ES-I3 (cell line): ENCODE measurements around the gene MVD.

ENCODE experiments used
- H3K36me3 ChIP-seq: 2 replicates; pipeline ENCODE4 v1.6.1; 2013; ENCODE audit warnings: mild to moderate bottlenecking, low read length, control low read depth, moderate library complexity; ENCODE audit not compliant: insufficient read depth
- H3K4me1 ChIP-seq: 2 replicates; pipeline ENCODE4 v1.6.1; 2013; ENCODE audit warnings: mild to moderate bottlenecking, control low read depth, low read length; ENCODE audit not compliant: insufficient read depth
- H3K9ac ChIP-seq: 2 replicates; pipeline ENCODE4 v1.6.1; 2013; ENCODE audit warnings: low read depth, mild to moderate bottlenecking, low read length, moderate library complexity
- H3K9me3 ChIP-seq: 2 replicates; pipeline ENCODE4 v1.6.1; 2013; ENCODE audit warnings: mild to moderate bottlenecking, low read length, moderate library complexity; ENCODE audit not compliant: control insufficient read depth, insufficient read depth

MVD gene

DNA sequence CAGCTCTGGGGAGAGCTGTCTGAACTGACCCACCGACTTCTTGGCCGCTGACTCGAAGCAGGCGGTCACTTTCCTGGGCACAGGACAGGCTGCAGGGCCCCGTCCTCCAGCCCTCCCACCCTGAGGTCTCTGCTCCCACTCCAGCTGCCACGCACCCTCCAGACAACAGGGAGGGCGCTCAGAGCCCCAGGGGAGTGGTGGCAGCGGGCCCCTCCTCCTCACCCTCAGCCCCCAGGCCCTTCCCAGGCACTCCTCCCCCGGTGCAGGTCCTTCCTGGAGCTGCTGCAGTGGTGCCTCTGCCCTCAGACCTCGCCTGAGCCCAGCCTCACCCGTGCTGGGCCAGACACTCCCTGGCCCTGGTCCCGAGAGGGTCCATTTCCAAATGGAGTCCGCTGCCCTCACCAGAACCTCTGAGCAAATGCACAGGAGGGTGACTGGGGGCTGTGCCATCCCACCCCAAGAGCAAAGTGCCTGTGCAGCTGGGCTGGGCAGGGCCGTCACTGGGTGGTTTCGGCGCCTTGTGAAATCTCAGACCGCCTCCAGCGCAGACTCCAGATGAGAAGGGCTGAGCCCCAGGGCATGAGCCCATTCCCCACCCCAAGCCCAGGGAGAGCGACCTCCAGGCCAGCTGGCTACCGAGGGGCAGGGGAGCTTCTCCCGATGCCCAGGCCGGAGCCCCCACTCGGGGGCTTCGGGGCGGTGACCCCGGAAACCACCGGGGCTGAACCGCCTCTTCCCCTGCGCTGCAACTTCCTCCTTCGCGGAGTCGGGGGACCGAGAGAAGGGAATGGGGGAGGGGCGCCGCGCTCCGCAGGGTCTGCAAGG lies 12.8 kb downstream of the MVD start:
- Histone ChIP-seq H3K9me3 (no peaks in the 10 kb centered on the region), H3K36me3 (no peaks in the 10 kb centered on the region), H3K9ac (peak overlapping the region; percentile 79), H3K4me1 (no peaks in the 10 kb centered on the region; the same call in 1 of the 2 replicates)

DNA sequence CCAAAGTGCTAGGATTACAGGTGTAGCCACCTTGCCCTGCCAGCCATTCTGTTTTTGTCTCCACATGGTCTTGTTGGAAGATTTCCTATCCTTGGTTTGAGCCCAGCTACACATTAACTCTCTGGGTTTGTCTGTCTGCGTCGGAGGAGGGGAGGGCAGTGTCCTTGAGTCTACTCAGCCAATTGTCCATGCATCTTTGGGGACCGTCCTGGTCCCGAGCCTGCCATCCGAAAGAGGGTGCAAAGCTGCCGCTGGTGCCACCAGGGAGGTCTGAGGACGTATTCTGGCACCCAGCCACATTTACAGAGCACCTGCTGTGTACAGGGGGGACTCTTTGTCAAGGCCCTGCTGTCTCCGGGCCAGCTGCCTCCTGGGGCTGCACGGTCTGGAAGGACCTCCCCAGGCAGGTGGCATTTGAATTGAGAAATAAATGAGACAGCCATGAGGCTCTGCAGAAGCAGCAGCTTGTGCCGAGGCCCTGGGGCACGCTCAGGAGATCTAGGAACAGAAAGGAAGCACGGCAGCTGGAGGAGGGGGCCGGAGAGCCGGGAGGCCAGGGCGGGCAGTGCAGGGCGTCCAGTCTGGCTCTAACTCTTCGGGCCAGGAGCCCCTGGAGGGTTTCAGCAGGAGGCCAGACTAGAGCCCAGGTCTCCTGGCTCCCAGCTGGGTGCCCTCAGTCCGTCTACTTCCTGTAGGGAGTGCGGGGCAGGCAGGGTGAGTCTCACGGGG lies 13.5 kb downstream of the MVD start:
- peak overlapping the region; percentile 79; the same call in 1 of the 2 replicates for H3K9ac ChIP-seq
- H3K9me3 ChIP-seq, result no peaks in the 10 kb centered on the region
- no peaks in the 10 kb centered on the region for H3K36me3 ChIP-seq
- H3K4me1 ChIP-seq, result no peaks in the 10 kb centered on the region; the same call in 1 of the 2 replicates

GRCh38 chr16:88647178-88648070 lies 15.5 kb downstream of the MVD start:
- Histone ChIP-seq H3K4me1 (no peaks in the 10 kb centered on the region; the same call in 1 of the 2 replicates), H3K9me3 (no peaks in the 10 kb centered on the region), H3K36me3 (no peaks in the 10 kb centered on the region), H3K9ac (no peak overlapping the region)

- Histone ChIP-seq H3K9ac (no peak overlapping the region), H3K4me1 (no peaks in the 10 kb centered on the region; the same call in 1 of the 2 replicates), H3K36me3 (no peaks in the 10 kb centered on the region), H3K9me3 (no peaks in the 10 kb centered on the region)
Observed at GRCh38 chr16:88646345-88647034, 16.4 kb downstream of the MVD start.

DNA sequence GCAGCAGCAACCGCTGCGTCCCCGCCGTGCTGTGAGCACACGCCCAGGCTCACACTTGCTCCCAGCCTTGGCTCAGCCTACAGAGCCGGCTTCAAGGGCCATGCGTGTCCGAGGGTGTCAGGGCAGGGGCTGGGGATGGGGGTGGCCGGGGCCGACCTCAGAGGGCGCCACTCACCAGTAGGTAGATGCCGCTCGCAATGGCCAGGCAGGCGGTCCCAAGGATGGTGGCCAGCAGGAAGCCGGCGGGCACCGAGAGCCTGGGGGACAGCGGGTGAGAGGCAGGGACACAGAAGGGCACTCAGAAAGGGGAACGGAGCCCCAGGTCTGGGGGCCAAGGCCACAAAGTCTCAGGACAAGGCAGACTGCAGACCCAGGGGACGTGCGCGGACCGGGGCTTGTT lies 16.9 kb downstream of the MVD start:
- Histone ChIP-seq H3K4me1 (no peaks in the 10 kb centered on the region; the same call in 1 of the 2 replicates), H3K9ac (no peak overlapping the region), H3K36me3 (no peaks in the 10 kb centered on the region), H3K9me3 (no peaks in the 10 kb centered on the region)

DNA sequence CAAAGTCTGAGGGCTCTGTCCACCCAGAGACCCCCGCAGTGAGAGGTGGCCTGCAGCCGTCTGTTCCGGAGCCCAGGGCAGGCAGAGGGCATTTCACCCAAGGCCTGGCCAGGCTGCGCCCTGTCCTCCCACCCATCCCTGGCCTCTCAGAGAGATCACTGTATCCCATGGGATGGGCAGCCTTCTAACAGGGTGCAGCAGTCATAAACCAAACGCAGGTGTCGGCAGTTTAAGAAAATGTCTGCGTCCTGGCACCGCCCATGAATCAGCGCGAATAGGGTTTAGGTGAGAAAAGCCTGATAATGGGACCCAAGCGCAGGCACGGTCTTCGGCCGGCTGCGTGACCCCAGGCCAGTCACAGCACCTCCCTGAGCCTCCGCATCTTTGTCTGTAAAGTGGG lies 17.4 kb downstream of the MVD start:
- Histone ChIP-seq H3K9ac (no peak overlapping the region), H3K4me1 (no peaks in the 10 kb centered on the region; the same call in 1 of the 2 replicates), H3K9me3 (no peaks in the 10 kb centered on the region), H3K36me3 (no peaks in the 10 kb centered on the region)

GRCh38 chr16:88643644-88643932 lies 19.3 kb downstream of the MVD start:
- Histone ChIP-seq H3K4me1 (no peaks in the 10 kb centered on the region; the same call in 1 of the 2 replicates), H3K9ac (no peak overlapping the region), H3K9me3 (no peaks in the 10 kb centered on the region), H3K36me3 (no peaks in the 10 kb centered on the region)

- Histone ChIP-seq H3K9ac (no peak overlapping the region), H3K4me1 (peaks cover 2% of the 10 kb centered on the region; the same call in 1 of the 2 replicates), H3K36me3 (no peaks in the 10 kb centered on the region), H3K9me3 (no peaks in the 10 kb centered on the region)
Observed at GRCh38 chr16:88642881-88643643, 19.8 kb downstream of the MVD start.

DNA sequence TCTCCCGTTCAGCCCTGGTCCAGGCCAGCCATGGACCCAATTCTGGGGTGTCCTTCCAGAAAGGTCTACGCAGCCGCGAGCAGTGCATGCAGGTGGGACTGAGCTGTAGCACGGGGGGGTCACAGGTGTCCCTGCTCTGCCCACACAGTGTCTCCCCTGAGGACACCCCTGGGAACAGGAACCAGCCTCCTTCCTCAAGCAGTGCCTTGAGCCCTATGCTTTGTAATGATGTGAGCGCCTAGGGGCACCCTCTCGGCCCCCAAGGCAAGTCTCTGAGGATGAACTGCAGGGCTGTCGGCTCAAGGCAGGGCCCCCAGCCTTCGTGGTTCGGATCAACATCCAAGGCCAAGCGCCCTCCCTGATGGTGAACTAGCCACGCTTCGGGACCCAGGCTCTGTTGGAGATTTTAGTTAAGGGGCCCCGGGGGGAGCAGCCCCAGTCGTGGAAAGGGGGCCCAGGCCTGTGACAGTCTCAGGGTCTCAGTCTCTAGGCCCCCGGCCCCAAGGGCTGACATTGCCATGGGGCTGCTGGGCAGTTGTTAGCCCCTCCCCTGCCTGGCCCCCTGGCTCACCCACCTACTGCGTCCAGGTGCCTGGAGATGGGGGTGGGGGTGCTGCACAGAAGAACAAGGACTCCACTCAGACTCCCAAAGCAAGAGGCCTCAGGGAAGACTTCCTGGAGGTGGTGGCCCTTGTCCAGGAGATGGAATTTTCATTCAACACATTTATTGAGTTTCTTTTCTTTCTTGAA lies 22.2 kb downstream of the MVD start:
- Histone ChIP-seq H3K9me3 (no peaks in the 10 kb centered on the region), H3K36me3 (no peaks in the 10 kb centered on the region), H3K4me1 (peaks cover 4% of the 10 kb centered on the region; the same call in 1 of the 2 replicates), H3K9ac (no peak overlapping the region)

- Histone ChIP-seq H3K9ac (no peak overlapping the region), H3K36me3 (no peaks in the 10 kb centered on the region), H3K4me1 (peaks cover 4% of the 10 kb centered on the region; the same call in 1 of the 2 replicates), H3K9me3 (no peaks in the 10 kb centered on the region)
Observed at GRCh38 chr16:88640039-88640495, 22.8 kb downstream of the MVD start.

GRCh38 chr16:88639231-88640038 lies 23.5 kb downstream of the MVD start:
- peaks cover 4% of the 10 kb centered on the region; the same call in 1 of the 2 replicates for H3K4me1 ChIP-seq
- no peaks in the 10 kb centered on the region for H3K9me3 ChIP-seq
- no peaks in the 10 kb centered on the region for H3K36me3 ChIP-seq
- no peak overlapping the region for H3K9ac ChIP-seq
